Suppressor macrophage treated with lipopolysaccharide for 1 hour (primary cell): ENCODE data around the gene AIM2.

ENCODE experiments used
- DNase-seq, 3 donors: peaks; one replicate each; pipeline ENCODE4 v3.0.0-alpha.2; 2020 to 2022

AIM2 gene

GRCh38 chr1:159076438-159077119 lies at the start of gene AIM2:
TSS of gene AIM2 (minus strand) at chr1:159076766. CDS start at chr1:159073499, 3,267 bp downstream.
- peak; percentile 85 to 98 (median 97) for DNase-seq

GRCh38 chr1:159123587-159123986 lies 47.0 kb upstream of the AIM2 start:
- DNase-seq, result no peak

DNA sequence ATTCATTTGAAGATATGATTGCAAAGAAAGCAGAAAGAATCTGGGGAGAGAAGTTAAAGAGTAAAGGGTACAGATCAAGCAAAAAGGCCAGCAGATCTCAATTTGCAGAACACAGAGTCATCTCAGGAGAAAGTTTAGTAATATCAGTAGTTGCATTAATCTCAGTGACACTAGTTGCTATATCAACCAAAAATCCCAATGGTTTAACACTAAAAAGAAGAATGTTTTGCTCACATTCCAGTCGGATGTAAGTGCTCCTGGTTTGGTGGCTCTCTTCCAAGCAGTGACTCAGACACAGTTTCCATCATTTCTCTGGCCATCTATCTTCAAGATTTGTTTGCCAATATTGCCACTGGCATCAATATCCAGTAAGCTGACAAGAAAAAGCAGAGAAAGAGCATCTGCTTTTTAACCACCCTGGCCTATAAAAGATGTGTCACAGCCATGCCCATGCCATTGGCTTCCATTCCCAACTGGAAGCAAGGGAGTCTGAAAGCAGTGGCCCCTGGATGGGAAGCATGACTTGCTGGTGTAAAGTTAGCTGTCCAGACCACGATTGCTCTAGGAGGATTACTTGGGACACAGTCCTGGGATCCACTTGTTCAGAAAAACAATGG lies 45.5 kb upstream of the AIM2 start:
- no peak for DNase-seq

DNA sequence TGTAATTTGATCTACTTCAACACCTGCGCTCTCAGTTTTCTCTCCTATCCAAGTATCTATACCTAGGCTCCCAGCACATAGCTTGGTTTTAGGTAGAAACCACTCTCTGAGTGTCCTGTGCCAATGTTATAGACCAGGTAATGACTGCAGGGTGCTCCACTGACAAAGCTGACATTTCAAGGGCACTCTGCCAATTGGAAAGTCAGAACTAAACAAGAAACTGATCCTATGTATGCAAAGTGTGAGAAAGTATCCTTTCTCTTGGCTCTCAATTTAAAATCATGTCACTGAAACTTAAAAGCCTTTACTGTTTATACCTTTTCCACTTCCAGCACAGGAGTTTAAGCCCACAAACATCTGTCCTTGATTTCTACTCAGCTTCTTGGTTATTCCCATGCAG lies 45.0 kb upstream of the AIM2 start:
- no peak for DNase-seq

DNA sequence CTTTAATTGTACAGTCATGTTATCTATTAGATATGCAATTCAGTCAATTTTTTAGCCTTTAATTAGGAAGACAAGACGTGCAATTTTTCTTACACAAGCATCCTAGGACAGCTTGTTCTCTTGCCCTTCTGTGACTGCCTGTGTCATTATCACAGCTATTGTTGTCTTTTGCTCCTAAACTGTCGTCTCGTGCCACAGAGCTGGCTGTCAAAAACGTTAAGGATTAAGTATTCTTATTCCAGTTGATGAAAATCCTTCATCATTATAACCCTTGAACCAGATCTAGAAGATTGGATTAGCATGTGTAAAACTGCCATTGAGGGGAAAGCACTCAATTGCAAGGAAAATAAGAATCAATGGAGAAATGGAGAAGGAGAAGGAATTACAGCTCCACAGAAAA lies 43.8 kb upstream of the AIM2 start:
- no peak for DNase-seq

DNA sequence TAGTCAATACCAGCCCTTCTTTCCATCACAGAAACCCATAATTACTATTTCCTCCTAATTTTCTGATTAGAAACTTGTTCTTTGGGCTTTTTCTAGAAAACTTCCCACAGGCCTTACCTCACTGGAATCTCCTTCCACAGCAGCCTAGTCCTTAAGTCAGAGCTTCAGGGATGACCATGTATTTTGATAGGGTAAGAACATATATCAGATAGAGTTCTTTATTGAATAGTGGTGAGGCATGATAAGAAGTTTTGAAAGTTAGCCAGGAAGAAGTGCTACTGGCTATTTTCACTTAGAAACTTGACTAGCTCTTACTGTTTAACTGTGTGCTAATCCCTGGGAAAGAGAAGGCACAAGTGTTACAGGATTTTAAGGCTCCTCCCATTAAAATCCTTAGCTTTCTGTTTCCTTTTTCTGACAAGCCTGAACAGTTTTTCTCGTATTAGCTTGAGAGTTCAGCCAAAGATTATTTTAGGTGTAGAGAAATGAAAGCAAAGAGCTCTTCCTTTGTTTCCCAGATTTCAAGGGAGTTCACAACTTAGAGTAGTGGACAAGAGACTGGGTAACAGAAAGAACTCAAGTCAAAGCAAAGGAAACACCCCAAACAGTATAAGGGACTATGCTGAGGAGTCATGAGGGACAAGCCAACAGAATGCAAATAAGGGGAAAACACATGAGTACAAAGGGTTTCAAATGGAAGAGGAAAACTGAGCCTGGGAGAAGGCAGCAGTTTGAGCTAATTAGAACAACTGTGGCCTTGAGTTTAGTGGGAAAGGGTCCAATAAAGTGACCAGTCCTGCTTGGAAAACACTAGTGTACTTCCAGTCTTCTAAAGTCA lies 37.2 kb upstream of the AIM2 start:
- peak; percentile 75 to 91 (median 76) for DNase-seq

DNA sequence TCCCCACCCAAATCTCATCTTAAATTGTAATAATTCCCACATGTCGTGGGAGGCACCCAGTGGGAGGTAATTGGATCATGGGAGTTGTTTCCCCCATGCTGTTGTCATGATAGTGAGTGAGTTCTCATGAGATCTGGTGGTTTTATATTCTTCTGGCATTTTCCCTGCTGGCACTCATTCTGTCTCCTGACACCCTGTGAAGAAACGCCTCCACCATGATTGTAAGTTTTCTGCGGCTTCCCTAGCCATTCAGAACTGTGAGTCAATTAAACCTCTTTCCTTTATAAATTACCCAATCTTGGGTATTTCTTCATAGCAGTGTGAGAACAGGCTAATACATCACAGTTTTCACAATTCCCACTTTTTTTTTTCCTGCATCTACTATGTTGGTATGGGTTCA lies 26.5 kb upstream of the AIM2 start:
- DNase-seq, result peak; percentile 51 to 74 (median 60)

DNA sequence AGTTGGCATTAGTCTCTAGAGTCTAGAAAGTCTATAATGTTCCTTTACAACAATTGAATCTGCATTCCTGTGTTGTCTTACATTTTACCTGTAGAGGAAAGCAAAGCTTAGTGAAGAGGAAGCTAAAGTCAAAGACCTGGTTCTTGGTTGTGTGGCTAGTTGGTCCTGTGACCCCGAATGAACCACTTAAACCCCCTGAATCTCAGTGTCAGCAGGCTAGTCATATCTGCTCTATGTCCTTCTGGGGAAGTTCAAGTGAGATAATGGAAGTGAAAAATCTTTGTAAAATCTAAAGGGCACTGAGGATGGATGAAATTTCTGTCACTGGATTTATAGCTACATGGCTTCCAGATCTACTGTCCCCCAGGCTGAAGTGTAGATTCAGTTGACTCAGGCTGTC lies 24.0 kb upstream of the AIM2 start:
- no peak for DNase-seq

- DNase-seq, result no peak
Observed at GRCh38 chr1:159098596-159098995, 22.0 kb upstream of the AIM2 start.

GRCh38 chr1:159092036-159092760 lies 15.6 kb upstream of the AIM2 start:
- DNase-seq, result peak; percentile 56 to 91 (median 90)

GRCh38 chr1:159091607-159092031 lies 15.1 kb upstream of the AIM2 start:
- peak in 2 of 3 donors; percentile 45 to 59 for DNase-seq

DNA sequence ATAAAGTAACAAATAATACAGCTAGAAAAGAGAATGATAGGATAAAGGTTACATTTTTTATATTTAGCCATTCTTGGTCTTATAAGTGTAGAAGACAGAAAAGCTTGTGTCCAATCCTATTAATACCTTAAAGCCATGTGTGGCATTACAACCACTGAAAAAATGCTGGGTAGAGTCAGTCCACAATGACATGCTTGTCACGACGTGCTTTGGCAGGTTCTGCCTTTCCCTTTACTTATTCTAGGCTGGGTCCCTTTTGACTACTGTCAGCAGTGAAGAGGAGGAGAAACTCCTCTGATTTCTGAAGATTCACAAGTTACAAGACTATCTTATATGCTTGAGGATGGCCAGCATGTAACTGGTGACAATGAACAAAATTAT lies 14.6 kb upstream of the AIM2 start:
- no peak for DNase-seq

GRCh38 chr1:159090286-159091179 lies 14.0 kb upstream of the AIM2 start:
- peak; percentile 60 to 85 (median 76) for DNase-seq

DNA sequence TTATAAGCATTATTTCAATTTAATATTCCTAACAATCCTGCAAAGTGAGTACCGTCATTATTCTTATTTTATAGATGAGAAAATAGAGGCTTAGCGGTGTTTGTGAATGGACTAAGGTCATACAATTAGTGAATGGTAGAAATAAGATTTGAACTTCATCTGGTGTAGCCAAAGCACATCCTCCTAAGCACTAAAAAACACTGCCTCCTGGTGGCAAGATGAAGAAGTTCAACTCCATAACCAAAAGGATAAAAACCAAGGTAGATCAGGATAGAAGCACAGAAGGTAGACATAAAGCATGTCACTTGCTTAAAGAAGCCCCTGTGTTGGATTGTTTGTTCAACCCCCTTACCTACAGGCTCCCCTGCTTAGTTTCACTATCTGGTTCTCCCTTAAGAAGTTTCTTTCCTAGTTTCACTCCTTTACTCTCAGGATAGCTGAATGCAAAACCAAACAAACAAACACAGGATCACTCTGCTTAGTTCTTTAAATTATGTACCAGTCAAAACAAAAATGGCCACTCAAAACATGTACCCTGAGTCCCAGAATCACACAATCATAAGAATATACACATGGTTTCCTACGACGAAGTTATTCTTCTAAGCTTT lies 12.7 kb upstream of the AIM2 start:
- peak; percentile 35 to 55 (median 45) for DNase-seq

DNA sequence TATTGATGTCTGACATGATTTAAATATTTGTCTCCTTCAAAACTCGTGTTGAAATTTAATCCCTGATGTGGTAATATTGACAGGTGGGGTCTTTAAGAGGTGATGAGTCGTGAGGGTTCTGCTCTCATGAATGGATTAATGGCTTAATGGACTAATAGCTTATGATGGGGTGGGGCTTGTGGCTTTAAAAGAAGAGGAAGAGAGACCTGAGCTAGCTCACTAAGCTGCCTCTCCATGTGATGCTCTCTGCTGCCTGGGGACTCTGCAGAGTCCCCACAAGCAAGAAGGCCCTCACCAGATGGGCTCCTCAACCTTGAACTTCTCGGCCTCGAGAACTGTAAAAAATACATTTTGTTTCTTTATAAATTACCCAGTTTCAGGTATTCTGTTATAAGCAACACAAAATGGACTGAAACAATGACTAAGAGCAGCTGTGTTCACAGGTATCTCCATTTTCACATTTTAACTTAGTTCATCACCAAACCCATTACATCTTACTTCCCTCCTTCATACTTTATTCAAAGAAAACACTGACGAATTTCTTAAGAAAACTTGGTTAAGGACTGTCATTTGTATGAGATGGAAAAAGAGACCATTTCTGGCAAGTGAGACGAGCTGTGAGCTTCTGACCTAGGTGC lies 12.1 kb upstream of the AIM2 start:
- DNase-seq, result no peak

- DNase-seq, result peak; percentile 56 to 75 (median 62)
Observed at GRCh38 chr1:159088050-159088449, 11.5 kb upstream of the AIM2 start.

DNA sequence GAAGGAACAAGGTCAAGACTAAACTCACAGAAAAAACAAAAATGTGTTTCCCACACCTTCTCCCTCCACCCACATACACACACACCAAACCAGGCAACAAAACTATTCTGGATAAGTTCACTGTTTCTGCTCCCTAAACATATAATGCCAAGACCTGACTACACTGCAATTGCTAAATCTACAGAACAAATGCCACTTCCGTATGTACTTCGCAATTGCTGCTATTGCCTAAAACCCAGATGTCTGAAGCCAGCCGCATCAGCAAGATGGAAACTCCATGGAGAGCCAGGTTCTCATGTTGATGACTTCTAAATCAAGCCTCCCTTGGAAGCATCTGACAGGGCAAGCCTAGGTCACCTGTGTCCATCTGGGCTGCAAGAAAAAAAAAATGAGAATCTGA lies 8.3 kb upstream of the AIM2 start:
- DNase-seq, result peak; percentile 83 to 91 (median 91)

DNA sequence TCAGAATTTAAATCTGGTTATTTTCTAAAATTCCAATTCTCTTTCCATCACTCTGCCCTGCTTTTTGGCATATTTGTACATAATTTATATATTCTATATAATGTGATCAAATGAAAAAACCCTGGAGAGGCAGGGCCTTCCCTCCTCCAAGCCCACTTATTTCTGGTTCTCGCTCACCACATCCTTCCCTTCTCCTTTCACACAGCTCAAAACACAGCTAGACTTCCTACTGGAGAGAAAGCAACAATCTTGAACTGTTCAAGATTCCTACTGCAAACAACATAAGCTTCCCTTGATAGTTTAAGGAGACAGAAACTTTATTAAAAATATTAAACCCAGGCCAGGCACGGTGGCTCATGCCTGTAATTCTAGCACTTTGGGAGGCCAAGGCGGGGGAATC lies 7.6 kb upstream of the AIM2 start:
- peak in 2 of 3 donors; percentile 25 to 42 for DNase-seq

DNA sequence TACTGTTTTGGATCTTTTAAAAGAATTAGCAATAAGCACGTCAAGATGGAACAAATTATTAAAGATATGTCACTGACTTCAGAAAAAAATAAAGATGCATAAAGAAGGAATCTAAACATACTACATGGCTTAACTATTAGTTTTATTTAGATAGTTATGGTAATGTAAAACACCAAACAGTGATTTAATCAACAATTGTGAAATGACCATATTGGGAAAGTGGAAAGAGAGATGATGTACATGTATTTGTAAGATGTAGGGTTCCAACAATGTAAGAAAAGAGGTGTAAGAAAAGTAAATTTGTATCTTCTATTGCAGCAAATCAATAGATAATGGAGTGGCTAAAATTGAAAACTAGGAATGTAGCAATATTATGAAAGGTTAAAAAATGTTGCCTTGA lies 6.4 kb upstream of the AIM2 start:
- DNase-seq, result no peak

GRCh38 chr1:159081626-159082025 lies 5.1 kb upstream of the AIM2 start:
- no peak for DNase-seq

- peak; percentile 55 to 81 (median 60) for DNase-seq
Observed at GRCh38 chr1:159079525-159079924, 3.0 kb upstream of the AIM2 start.
